ENCODE data around the gene PCNT.

The PCNT gene

DNA sequence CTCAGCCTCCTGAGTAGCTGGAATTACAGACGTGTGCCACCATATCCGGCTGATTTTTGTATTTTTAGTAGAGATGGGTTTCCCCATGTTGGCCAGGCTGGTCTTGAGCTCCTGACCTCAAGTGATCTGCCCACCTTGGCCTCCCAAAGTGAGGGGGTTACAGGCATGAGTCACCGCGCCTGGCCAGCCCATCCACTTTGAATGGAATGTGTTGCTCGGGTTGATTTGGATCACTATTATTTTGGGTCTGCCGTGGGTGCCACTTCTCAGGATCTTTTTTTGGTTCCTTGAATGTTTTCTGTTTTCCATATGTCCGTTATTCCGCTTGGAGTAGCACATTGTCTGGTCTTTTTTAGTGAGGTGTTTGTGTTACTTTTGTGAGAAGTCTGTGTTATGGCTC lies 17.0 kb downstream of the PCNT start:
- DNase-seq (ENCODE audit: low read depth in 2 of 2), result no peak

DNA sequence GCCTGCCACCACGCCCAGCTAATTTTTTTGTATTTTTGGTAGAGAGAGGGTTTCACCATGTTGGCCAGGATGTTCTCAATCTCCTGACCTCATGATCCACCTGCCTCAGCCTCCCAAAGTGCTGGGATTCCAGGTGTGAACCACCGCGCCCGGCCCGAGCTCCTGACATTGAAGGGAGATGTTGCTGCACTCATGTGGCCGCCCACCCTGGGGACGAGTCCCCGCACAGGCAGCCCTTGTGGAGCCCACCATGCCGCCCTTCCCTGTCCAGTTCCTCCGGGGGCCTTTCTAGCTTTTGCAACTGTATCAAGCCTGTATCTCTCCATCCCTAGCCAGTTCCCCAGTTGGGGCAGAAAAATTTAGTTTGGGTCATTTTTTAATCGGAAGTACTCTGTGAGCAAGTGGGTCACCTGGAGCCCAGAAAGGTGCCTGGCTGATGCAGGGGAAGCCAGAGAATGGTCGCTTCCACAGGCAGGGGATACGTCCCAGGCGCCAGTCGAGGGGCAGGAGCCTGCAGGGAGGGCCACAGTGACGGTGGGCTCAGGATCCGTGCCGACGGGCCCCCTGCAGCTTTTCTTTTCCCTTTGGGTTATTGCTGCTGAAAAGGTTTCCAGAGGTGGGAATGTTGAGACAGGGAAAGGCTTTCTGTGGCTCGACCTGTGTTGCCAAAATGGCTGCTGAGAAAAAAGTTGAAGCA lies 20.4 kb downstream of the PCNT start:
- DNase-seq (ENCODE audit: low read depth in 2 of 2), result no peak

GRCh38 chr21:46345861-46346260 lies 21.9 kb downstream of the PCNT start:
- DNase-seq (ENCODE audit: low read depth in 2 of 2), result no peak

DNA sequence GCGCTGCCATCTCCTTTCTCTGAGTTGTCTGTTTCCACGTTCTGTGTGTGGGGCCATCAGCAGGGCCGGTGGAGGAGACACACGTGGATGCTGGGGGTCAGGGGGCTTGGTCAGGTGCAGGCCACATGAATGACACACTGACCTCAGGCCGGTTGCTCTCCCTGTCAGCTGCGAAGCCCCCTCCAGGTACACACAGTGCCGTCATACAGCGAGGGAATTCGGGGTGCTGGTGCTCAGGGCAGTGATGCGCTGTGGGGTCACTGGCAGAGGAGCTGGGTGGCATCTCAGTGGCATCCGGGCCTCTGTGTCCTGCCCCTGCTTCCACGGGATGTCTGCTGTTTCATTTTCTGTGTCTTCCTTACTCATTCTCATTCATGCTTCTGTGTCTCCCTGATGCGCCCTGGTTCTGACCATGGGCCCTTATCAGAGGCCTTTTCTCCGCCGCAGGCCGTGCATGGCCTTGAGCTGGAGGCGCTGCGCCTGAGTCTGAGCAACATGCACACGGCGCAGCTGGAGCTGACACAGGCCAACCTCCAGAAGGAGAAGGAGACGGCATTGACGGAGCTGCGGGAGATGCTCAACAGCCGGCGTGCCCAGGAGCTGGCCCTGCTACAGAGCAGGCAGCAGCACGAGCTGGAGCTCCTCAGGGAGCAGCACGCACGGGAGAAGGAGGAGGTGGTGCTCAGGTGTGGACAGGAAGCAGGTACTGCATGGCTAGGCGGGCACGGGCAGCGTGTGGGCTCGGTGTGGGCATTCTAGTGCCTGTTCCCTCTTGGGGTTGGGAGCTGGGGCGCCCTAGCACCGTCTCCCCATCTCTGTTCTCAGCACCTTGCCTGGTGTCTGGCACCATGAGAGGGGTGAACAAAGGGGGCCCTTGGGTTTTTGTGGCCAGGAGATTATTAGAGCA lies 22.6 kb downstream of the PCNT start:
- no peak for DNase-seq (ENCODE audit: low read depth in 2 of 2)

DNA sequence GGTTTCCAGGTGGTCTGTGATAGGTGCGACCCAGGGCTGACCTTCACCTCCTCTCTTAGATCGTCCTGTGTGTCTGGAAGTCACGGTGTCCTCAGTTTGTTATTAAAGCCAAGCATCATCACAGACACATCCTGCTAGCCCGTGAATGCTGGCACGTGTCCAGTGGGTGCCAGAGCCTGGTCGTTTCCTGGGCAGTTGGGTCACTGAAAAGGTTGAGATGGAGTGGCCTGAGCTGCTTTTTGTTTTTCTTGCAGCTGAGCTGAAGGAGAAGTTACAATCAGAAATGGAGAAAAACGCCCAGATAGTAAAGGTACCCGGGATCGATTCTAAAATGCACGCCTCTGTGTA lies 23.2 kb downstream of the PCNT start:
- no peak for DNase-seq (ENCODE audit: low read depth in 2 of 2)

DNA sequence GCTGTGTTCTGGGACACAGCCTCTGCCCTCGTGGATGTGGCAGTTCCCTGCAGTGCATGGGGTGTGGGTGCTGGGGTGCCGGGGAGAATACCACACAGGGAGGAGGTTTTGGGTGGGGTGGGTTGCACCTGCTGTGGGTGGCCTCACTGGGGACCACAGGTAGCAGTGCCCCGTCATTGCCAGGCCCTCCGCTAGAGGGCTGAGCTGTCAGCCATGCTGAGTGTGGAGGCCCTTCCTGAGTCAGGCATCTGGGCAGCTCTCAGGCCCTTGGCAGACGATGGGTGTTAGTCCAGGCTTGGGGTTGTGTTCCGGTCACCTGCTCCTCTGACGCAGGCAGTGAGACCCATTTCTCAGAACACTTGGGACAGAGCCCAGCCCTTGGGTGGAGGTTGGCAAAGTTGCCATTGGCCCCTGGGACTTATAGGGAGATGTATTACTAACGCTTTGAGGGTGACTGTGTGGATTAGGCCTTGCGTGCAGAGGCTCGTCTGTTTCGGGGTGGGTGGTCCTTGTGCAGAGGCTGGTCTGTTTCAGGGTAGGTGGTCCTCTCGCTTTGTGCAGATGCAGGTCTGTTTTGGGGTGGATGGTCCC lies 23.9 kb downstream of the PCNT start:
- DNase-seq (ENCODE audit: low read depth in 2 of 2), result no peak

- no peak for DNase-seq (ENCODE audit: low read depth in 2 of 2)
Observed at GRCh38 chr21:46349134-46349760, 25.3 kb downstream of the PCNT start.

- DNase-seq (ENCODE audit: low read depth in 2 of 2), result no peak
Observed at GRCh38 chr21:46350571-46350970, 26.6 kb downstream of the PCNT start.

DNA sequence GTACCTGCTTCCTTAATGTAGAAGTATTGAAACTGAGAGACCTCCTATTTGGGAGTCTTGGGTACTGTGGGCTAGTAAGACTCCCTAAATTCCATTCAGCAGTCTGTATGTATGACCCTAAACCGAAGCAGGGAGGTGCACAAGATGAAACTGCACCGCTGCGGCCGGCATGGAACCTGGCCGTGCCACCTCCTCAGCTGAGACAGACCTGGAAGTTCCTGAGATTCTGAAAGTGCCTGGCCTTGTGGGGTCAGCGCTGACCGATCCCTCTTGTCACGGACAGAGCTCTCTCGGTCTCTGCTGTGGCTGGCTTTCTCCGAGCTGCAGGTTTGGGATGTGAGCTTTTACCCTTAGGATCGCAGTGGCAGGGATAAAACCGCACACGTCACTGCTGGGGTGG lies 27.0 kb downstream of the PCNT start:
- DNase-seq (ENCODE audit: low read depth in 2 of 2), result no peak

- no peak for DNase-seq (ENCODE audit: low read depth in 2 of 2)
Observed at GRCh38 chr21:46351476-46352163, 27.7 kb downstream of the PCNT start.

- no peak for DNase-seq (ENCODE audit: low read depth in 2 of 2)
Observed at GRCh38 chr21:46352164-46352515, 28.2 kb downstream of the PCNT start.

DNA sequence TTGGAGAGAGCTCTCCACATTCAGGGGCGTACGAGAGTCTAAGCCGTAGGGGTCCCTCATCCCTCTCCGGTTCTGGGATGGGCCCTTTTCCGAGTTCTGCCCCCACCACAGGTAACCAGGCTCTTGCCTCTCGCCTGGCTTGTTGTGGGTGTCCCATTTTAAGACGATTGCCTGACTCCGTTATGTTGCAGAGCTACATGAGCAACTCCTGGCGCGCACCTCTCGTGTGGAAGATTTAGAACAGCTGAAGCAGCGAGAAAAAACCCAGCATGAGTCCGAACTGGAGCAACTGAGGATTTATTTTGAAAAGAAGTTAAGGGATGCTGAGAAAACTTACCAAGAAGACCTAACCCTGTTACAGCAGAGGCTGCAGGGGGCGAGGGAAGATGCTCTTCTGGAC lies 29.0 kb downstream of the PCNT start:
- DNase-seq (ENCODE audit: low read depth in 2 of 2), result no peak

DNA sequence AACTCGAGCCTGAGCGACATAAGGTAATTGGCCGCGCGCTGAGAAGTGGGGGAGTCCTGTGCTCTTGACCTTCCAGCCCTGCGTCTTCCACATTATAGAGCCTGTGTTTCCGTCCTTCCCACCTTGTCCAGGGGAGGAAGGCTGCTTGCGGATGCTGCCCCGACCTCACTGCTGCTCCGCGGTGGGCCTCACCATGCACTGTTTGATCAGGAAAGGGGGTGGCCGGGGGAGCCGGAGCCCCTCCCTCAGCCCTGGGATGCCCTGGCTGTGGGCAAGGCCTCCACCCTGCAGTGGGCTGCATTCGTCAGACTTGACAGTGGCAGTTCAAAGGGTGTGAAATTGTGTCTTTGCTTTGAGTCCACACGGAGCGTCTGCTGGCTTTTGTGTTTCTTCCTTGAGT lies 30.1 kb downstream of the PCNT start:
- no peak for DNase-seq (ENCODE audit: low read depth in 2 of 2)

GRCh38 chr21:46354518-46354917 lies 30.6 kb downstream of the PCNT start:
- no peak for DNase-seq (ENCODE audit: low read depth in 2 of 2)

DNA sequence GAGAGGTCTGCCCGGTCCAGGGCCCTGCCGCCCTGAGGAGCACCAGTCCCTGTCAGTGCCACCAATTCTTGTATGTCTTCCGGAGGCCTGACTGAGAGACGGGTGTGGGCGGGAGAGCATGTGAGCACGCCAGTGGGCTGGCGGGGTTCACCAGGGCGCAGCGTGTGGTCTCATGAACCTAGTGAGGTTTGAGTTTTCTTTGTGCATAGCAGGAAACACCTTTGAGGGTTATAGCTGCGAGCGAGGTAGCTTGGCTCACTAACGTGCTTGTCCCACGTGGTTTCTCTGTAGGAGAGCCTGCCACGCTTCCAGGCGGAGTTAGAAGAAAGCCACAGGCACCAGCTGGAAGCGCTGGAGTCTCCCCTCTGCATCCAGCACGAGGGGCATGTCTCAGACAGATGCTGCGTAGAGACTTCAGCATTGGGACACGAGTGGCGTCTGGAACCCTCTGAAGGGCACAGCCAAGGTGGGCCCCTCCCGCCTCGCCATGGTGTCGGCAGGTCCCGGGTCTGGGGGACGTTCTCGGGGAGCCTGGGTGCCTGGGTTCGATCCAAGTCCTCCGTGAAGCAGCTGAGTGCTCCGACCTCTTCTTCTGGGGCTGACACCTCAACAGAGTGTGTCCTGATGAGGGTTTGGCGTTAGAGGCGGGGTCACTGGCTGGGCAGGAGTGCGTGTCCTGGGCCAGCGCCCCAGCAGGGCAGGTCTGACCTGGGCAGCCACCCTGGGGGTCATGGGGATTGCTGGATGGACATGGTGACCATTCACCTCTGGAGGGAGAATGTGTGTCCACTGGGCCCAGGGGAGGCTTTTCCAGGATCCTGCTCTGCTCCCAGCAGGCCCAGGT lies 31.4 kb downstream of the PCNT start:
- no peak for DNase-seq (ENCODE audit: low read depth in 2 of 2)

GRCh38 chr21:46356005-46356338 lies 32.0 kb downstream of the PCNT start:
- DNase-seq (ENCODE audit: low read depth in 2 of 2), result no peak

GRCh38 chr21:46356494-46357334 lies 32.8 kb downstream of the PCNT start:
- no peak for DNase-seq (ENCODE audit: low read depth in 2 of 2)

DNA sequence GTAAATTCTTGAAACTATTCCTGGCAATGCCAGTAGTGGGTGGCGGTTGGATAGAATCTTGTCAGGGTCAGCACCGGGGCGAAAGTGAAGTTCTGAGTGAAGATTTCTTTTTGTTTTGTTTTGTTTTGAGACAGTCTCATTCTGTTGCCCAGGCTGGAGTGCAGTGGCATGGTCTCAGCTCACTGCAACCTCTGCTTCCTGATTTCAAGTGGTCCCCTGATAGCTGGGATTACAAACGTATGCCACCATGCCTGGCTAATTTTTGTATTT lies 33.3 kb downstream of the PCNT start:
- DNase-seq (ENCODE audit: low read depth in 2 of 2), result no peak

DNA sequence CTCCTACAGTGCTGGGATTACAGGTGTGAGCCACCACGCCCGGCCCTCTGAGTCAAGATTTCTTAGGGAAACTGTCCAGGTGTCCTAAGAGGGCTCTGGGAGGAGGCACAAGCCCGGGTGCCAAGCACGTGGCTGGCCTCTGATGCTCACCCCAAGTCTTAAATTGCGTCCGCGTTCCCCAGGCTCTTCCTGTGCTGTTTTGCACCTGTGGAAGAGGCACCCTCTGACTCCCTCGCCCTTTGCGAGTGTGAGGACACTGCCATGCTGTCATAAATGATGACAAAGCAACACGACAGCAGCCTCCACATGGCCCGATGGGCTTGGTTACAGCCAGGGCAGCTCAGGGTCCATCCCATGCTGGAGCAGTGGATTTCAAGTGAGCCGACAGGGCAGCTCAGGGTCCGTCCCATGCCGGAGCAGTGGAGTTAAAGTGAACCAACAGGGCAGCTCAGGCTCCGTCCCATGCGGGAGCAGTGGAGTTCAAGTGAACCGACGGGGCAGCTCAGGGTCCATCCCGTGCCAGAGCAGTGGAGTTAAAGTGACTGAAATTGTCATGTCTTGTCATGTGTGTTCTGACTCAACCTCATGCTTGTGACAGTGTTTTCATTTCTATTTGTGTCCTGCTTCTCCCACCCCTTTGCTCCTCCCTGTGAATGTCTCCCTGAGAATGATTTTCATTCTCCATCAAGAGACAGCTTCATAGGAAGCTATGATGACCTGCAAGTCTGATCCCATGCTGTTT lies 33.9 kb downstream of the PCNT start:
- no peak for DNase-seq (ENCODE audit: low read depth in 2 of 2)

DNA sequence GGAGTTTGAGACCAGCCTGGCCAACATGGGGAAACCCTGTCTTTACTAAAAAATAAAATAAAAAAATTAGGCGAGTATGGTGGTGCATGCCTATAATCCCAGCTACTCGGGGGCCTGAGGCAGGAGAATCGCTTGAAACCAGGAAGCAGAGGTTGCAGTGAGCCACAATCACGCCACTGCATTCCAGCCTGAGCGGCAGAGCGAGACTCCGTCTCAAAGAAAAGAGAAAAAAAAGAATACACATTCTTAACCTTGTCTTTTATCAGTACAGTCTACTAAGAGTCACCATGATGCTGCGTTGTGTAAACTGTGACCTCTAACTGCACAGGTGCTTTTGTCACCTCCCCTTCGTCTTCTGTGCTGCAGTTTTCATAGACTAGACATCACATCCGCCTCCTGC lies 37.2 kb downstream of the PCNT start:
- DNase-seq (ENCODE audit: low read depth in 2 of 2), result no peak

Measured in stimulated activated CD8-positive, alpha-beta memory T cell treated with anti-CD3 and anti-CD28 coated beads, Interleukin-2, amount 100 ng/mL, for 1 hour (primary cell).